ENCODE data around the gene CA7. TPM values are rescaled to one million over a fixed set of nuclear protein-coding genes. Genes with fewer than 3 reads are reported as not detected.
"Not testable (repeated sequence)": the region's sequence is repeated elsewhere in the genome, so short reads cannot be mapped to it uniquely, and the experiment has no call there.

Gene CA7
- total and polyA plus RNA-seq, 2 donors (not counting 3 experiments of a cell fraction or from before 2014, with no cell fraction given), result not detected

- H3K4me2 ChIP-seq (ENCODE audit: insufficient read depth, low read length), result no peak overlapping the region
- H4K20me1 ChIP-seq (replicated peaks; ENCODE audit: control insufficient read depth, extremely low read depth, insufficient read depth, low read length), result no peaks in the 10 kb centered on the region
- H3K27ac ChIP-seq (ENCODE audit: insufficient read depth, low read depth, low read length), result no peak overlapping the region
- no peaks in the 10 kb centered on the region for H3K36me3 ChIP-seq (ENCODE audit: control insufficient read depth in 2 of 2, extremely low read depth in 1 of 2, insufficient read depth in 2 of 2, low read length in 2 of 2)
- H3K27me3 ChIP-seq (ENCODE audit: control insufficient read depth in 2 of 2, insufficient read depth in 2 of 2, low read length in 2 of 2), result no peaks in the 10 kb centered on the region
- H3K4me3 ChIP-seq (replicated peaks in 1 of 3; ENCODE audit: insufficient read depth in 1 of 3, low read depth in 1 of 3, low read length in 3 of 3), result no peak overlapping the region
- no TSS peak for BruUV-seq (replicated peaks)
- dilution Hi-C loops (cut with MboI; ENCODE audit: extremely low pct_ligation_motif_present, low sequenced_read_pairs) (no loop called here), intact Hi-C loops (cut with micrococcal nuclease) (no loop called here)
- no peaks in the 10 kb centered on the region for H3K9me1 ChIP-seq (replicated peaks; ENCODE audit: control insufficient read depth, extremely low read depth, insufficient read depth, low read length)
- no peak for FAIRE-seq
- no peak for DNase-seq (ENCODE audit: low read depth, low spot score)
- no peak overlapping the region for H2AFZ ChIP-seq (ENCODE audit: low read depth, low read length)
- no peaks in the 10 kb centered on the region for H3K79me2 ChIP-seq (ENCODE audit: control insufficient read depth, insufficient read depth, low read length)
- no peak overlapping the region for H3K9ac ChIP-seq (replicated peaks; ENCODE audit: extremely low read depth, insufficient read depth, low read length)
- no peaks in the 10 kb centered on the region for H3K9me3 ChIP-seq (replicated peaks; ENCODE audit: control insufficient read depth, insufficient read depth, low read length)
- CTCF ChIA-PET, result no interaction called here
- no peak for TF ChIP-seq POLR2A (IDR thresholded peaks at IDR 0.05; ENCODE audit: low read depth, low read length)
- no peaks in the 10 kb centered on the region for H3K4me1 ChIP-seq (ENCODE audit: control insufficient read depth, extremely low read depth, insufficient read depth, low read length)
- POLR2A ChIA-PET, result no interaction called here
Observed at GRCh38 chr16:66863707-66864106, 19.5 kb downstream of the CA7 start.

GRCh38 chr16:66869424-66869823 lies 25.2 kb downstream of the CA7 start:
- Histone ChIP-seq H2AFZ (ENCODE audit: low read depth, low read length) (no peak overlapping the region), H3K27ac (ENCODE audit: insufficient read depth, low read depth, low read length) (no peak overlapping the region), H3K4me1 (ENCODE audit: control insufficient read depth, extremely low read depth, insufficient read depth, low read length) (peaks cover 10% of the 10 kb centered on the region), H3K4me3 (replicated peaks in 1 of 3; ENCODE audit: insufficient read depth in 1 of 3, low read depth in 1 of 3, low read length in 3 of 3) (no peak overlapping the region), H3K9ac (replicated peaks; ENCODE audit: extremely low read depth, insufficient read depth, low read length) (no peak overlapping the region), H3K4me2 (ENCODE audit: insufficient read depth, low read length) (no peak overlapping the region), H3K79me2 (ENCODE audit: control insufficient read depth, insufficient read depth, low read length) (no peaks in the 10 kb centered on the region), H3K36me3 (ENCODE audit: control insufficient read depth in 2 of 2, extremely low read depth in 1 of 2, insufficient read depth in 2 of 2, low read length in 2 of 2) (no peaks in the 10 kb centered on the region), H3K27me3 (ENCODE audit: control insufficient read depth in 2 of 2, insufficient read depth in 2 of 2, low read length in 2 of 2) (peaks cover 0 to 2% of the 10 kb centered on the region in 2 experiments), H3K9me1 (replicated peaks; ENCODE audit: control insufficient read depth, extremely low read depth, insufficient read depth, low read length) (no peaks in the 10 kb centered on the region), H3K9me3 (replicated peaks; ENCODE audit: control insufficient read depth, insufficient read depth, low read length) (no peaks in the 10 kb centered on the region), H4K20me1 (replicated peaks; ENCODE audit: control insufficient read depth, extremely low read depth, insufficient read depth, low read length) (no peaks in the 10 kb centered on the region)
- TF ChIP-seq JUN (IDR thresholded peaks at IDR 0.05; ENCODE audit: borderline replicate concordance, insufficient read depth, insufficient read length, low read depth) (no peak), POLR2A (IDR thresholded peaks at IDR 0.05; ENCODE audit: low read depth, low read length) (no peak), EZH2 (IDR thresholded peaks at IDR 0.05; ENCODE audit: borderline replicate concordance, low read depth, low read length, severe bottlenecking) (no peak), CTCF (IDR thresholded peaks at IDR 0.05; ENCODE audit: extremely low read depth in 1 of 2, insufficient read depth in 1 of 2, low read depth in 1 of 2, low read length in 2 of 2) (no peak), MYC (IDR thresholded peaks at IDR 0.05; ENCODE audit: low read depth, low read length) (no peak), FOS (IDR thresholded peaks at IDR 0.05; ENCODE audit: borderline replicate concordance, insufficient read depth, low read length) (no peak), GATA2 (IDR thresholded peaks at IDR 0.05; ENCODE audit: insufficient read depth, insufficient read length, low read depth, low read length) (no peak), POLR2AphosphoS5 (IDR thresholded peaks at IDR 0.05; ENCODE audit: insufficient read depth, low read depth, low read length) (no peak), MAX (IDR thresholded peaks at IDR 0.05; ENCODE audit: insufficient read depth, insufficient read length) (no peak)
- dilution Hi-C loops (cut with MboI; ENCODE audit: extremely low pct_ligation_motif_present, low sequenced_read_pairs), result no loop called here
- intact Hi-C loops (cut with micrococcal nuclease), result no loop called here
- BruUV-seq (replicated peaks), result no TSS peak
- ChIA-PET CTCF (interaction anchor here (2.6 to 5.5 kb wide), 7 partner anchors 14 to 260 kb away, joined by 15 to 171 read pairs (median 43); partner anchors contain the start of gene NAE1), POLR2A (no interaction called here)
- DNase-seq (ENCODE audit: low read depth, low spot score) (no peak), FAIRE-seq (no peak)

- H3K4me1 ChIP-seq (ENCODE audit: control insufficient read depth, extremely low read depth, insufficient read depth, low read length), result peaks cover 12% of the 10 kb centered on the region
- POLR2A ChIA-PET; H4K20me1 ChIP-seq (replicated peaks; ENCODE audit: control insufficient read depth, extremely low read depth, insufficient read depth, low read length); DNase-seq (ENCODE audit: low read depth, low spot score); H3K36me3 ChIP-seq (ENCODE audit: control insufficient read depth in 2 of 2, extremely low read depth in 1 of 2, insufficient read depth in 2 of 2, low read length in 2 of 2); BruUV-seq (replicated peaks); FAIRE-seq; H3K79me2 ChIP-seq (ENCODE audit: control insufficient read depth, insufficient read depth, low read length); intact Hi-C loops (cut with micrococcal nuclease); H3K27ac ChIP-seq (ENCODE audit: insufficient read depth, low read depth, low read length); H2AFZ ChIP-seq (ENCODE audit: low read depth, low read length); H3K4me3 ChIP-seq (replicated peaks in 1 of 3; ENCODE audit: insufficient read depth in 1 of 3, low read depth in 1 of 3, low read length in 3 of 3); H3K27me3 ChIP-seq (ENCODE audit: control insufficient read depth in 2 of 2, insufficient read depth in 2 of 2, low read length in 2 of 2); H3K4me2 ChIP-seq (ENCODE audit: insufficient read depth, low read length); H3K9ac ChIP-seq (replicated peaks; ENCODE audit: extremely low read depth, insufficient read depth, low read length); dilution Hi-C loops (cut with MboI; ENCODE audit: extremely low pct_ligation_motif_present, low sequenced_read_pairs); H3K9me3 ChIP-seq (replicated peaks; ENCODE audit: control insufficient read depth, insufficient read depth, low read length); H3K9me1 ChIP-seq (replicated peaks; ENCODE audit: control insufficient read depth, extremely low read depth, insufficient read depth, low read length): not testable (repeated sequence)
- CTCF ChIA-PET, result interaction anchor here (0.7 to 2.3 kb wide), 3 partner anchors 131 to 263 kb away, joined by 3 to 31 read pairs (median 3); no protein-coding TSS in a partner anchor
Observed at GRCh38 chr16:66871363-66871762, 27.1 kb downstream of the CA7 start.
